ENCODE measurements around the gene AGAP5. TPM values are rescaled to one million over a fixed set of nuclear protein-coding genes. Genes with fewer than 3 reads are reported as not detected.
A peak's percentile ranks its signal among the peaks of the same experiment; 100 is the strongest.
"Not testable (repeated sequence)": the region's sequence is repeated elsewhere in the genome, so short reads cannot be mapped to it uniquely, and the experiment has no call there.

AGAP5 gene
- total RNA-seq (10 to 100 TPM; 20.3 to 25.5 TPM), polyA plus RNA-seq (ENCODE audit: insufficient read depth, low read depth, low replicate concordance) (19.8 TPM)
- long read RNA-seq, donor 1, partial matches to known transcripts = 0 of 1 reads
- long read RNA-seq, donor 1, other reads (novel, unspliced or antisense) = 0 of 1 reads
- long read RNA-seq, donor 2 = 0 reads

- DNase-seq; H3K4me1 ChIP-seq; H3K9me3 ChIP-seq; H3K4me3 ChIP-seq; intact Hi-C loops (cut with DNase I; ENCODE audit: low total_unique reads); H3K36me3 ChIP-seq (ENCODE audit: low read depth, missing control alignments); H3K27ac ChIP-seq; H3K27me3 ChIP-seq: not testable (repeated sequence)
- WGBS, 2 donors = 95 to 98% methylated on average over 14 to 16 of the region's 16 CpGs
These were observed at the start of gene AGAP5 for GRCh38 chr10:73697675-73698159. TSS of gene AGAP5 (minus strand) at chr10:73698109. CDS start at chr10:73697755, 354 bp downstream.

- 46 to 80% methylated on average over 1 to 2 of the region's 2 CpGs for WGBS, 2 donors
- intact Hi-C loops (cut with DNase I; ENCODE audit: low total_unique reads) = no loop called here
- H3K27me3 ChIP-seq = no peaks in the 10 kb centered on the region
- no peak for TF ChIP-seq CTCF (IDR thresholded peaks at IDR 0.05)
- TF ChIP-seq POLR2A (IDR thresholded peaks at IDR 0.05) = no peak
- H3K4me3 ChIP-seq = no peak overlapping the region
- peaks cover 18% of the 10 kb centered on the region for H3K4me1 ChIP-seq
- H3K36me3 ChIP-seq (ENCODE audit: low read depth, missing control alignments) = no peaks in the 10 kb centered on the region
- DNase-seq = no peak
- H3K27ac ChIP-seq = no peak overlapping the region
- no peaks in the 10 kb centered on the region for H3K9me3 ChIP-seq
These were observed 48.8 kb upstream of the AGAP5 start for GRCh38 chr10:73746721-73747120.

GRCh38 chr10:73744664-73744975 lies 46.7 kb upstream of the AGAP5 start:
- DNase-seq = peak; percentile 78
- no peaks in the 10 kb centered on the region for H3K9me3 ChIP-seq
- peak overlapping the region; percentile 81 to 88 for H3K4me3 ChIP-seq
- H3K27me3 ChIP-seq = no peaks in the 10 kb centered on the region
- no peaks in the 10 kb centered on the region for H3K36me3 ChIP-seq (ENCODE audit: low read depth, missing control alignments)
- H3K4me1 ChIP-seq = peaks cover 18% of the 10 kb centered on the region
- peak overlapping the region; percentile 87 to 93 for H3K27ac ChIP-seq
- TF ChIP-seq CTCF (IDR thresholded peaks at IDR 0.05) (no peak), POLR2A (IDR thresholded peaks at IDR 0.05) (no peak)
- intact Hi-C loops (cut with DNase I; ENCODE audit: low total_unique reads) = no loop called here
- 0 to 1% methylated on average over 9 to 10 of the region's 10 CpGs for WGBS, 2 donors

- H3K9me3 ChIP-seq = no peaks in the 10 kb centered on the region
- intact Hi-C loops (cut with DNase I; ENCODE audit: low total_unique reads) = no loop called here
- H3K4me3 ChIP-seq = peak within 1 kb of the TSS; percentile 81 to 88
- H3K36me3 ChIP-seq (ENCODE audit: low read depth, missing control alignments) = no peaks in the 10 kb centered on the region
- peak within 1 kb of the TSS; percentile 87 to 93 for H3K27ac ChIP-seq
- WGBS, 2 donors = 0 to 1% methylated on average over 35 to 36 of the region's 36 CpGs
- peak; percentile 97 for DNase-seq
- no peaks in the 10 kb centered on the region for H3K27me3 ChIP-seq
- peaks cover 18% of the 10 kb centered on the region for H3K4me1 ChIP-seq
- TF ChIP-seq CTCF (IDR thresholded peaks at IDR 0.05) = peak in 1 of 3 experiments; percentile 19
- TF ChIP-seq POLR2A (IDR thresholded peaks at IDR 0.05) = no peak
These were observed 46.2 kb upstream of the AGAP5 start, which contains the start of gene SEC24C for GRCh38 chr10:73743905-73744663. TSS of gene SEC24C (plus strand) at chr10:73744372. CDS start at chr10:73746833, 2,461 bp downstream.

GRCh38 chr10:73743327-73743904 lies 45.5 kb upstream of the AGAP5 start:
- Histone ChIP-seq H3K27ac (peak overlapping the region; percentile 87 to 93), H3K9me3 (no peaks in the 10 kb centered on the region), H3K27me3 (no peaks in the 10 kb centered on the region), H3K36me3 (ENCODE audit: low read depth, missing control alignments) (no peaks in the 10 kb centered on the region), H3K4me3 (peak overlapping the region; percentile 81 to 88), H3K4me1 (peaks cover 18% of the 10 kb centered on the region)
- intact Hi-C loops (cut with DNase I; ENCODE audit: low total_unique reads) = no loop called here
- TF ChIP-seq POLR2A (IDR thresholded peaks at IDR 0.05) = no peak
- no peak for TF ChIP-seq CTCF (IDR thresholded peaks at IDR 0.05)
- no peak for DNase-seq
- 27 to 29% methylated on average over 6 of the region's 6 CpGs for WGBS, 2 donors

Measured in testis (tissue), 5 donors.